Ovary (tissue), 9 donors: Measurements from ENCODE around the gene DSCAML1. TPM values are rescaled to one million over a fixed set of nuclear protein-coding genes. Genes with fewer than 3 reads are reported as not detected.

Experiments
- DNase-seq, 5 donors: peaks; one replicate each; pipeline ENCODE4 v3.0.0-alpha.2; 2019 to 2020
- H3K27ac ChIP-seq, 2 donors: fragments of 200-600 bp; one replicate each; pipeline versions ENCODE4 v1.5.1 to v1.8.0; 2019 to 2022
- H3K27me3 ChIP-seq: fragments of 200-600 bp; one replicate; pipeline ENCODE4 v1.8.0; 2022
- H3K36me3 ChIP-seq: fragments of 200-600 bp; sonication (generic); one replicate; pipeline ENCODE4 v1.5.1; 2019
- H3K4me1 ChIP-seq: one replicate; pipeline ENCODE4 v1.8.1; 2013; ENCODE audit warnings: mild to moderate bottlenecking, moderate library complexity; ENCODE audit not compliant: insufficient read depth
- H3K4me3 ChIP-seq: fragments of 200-600 bp; sonication (generic); one replicate; pipeline ENCODE4 v1.5.1; 2017
- H3K9me3 ChIP-seq, 2 donors: fragments of 200-600 bp in 1 of 2; sonication (generic) in 1 of 2; one replicate each; pipeline versions ENCODE4 v1.5.1 to v1.8.1; 2013 to 2019; ENCODE audit warnings: mild to moderate bottlenecking in 1 of 2, moderate library complexity in 1 of 2
- EP300 ChIP-seq: sonication (generic); formaldehyde crosslinking; IDR thresholded peaks from one replicate; pipeline ENCODE4 v1.6.1; 2017; ENCODE audit warnings: antibody characterized with exemption
- POLR2A ChIP-seq: fragments of 450-650 bp; IDR thresholded peaks from one replicate; pipeline ENCODE4 v1.6.1; 2017; ENCODE audit warnings: antibody characterized with exemption, mild to moderate bottlenecking, moderate library complexity
- WGBS, 3 donors: extraction: QIAGEN DNeasy Blood & Tissue Kit in 1 of 3; methylation state at CpG; one replicate each; pipeline versions ENCODE4 v1.1.5 to v1.1.7; 2013 to 2017; 5-methylcytosine and 5-hydroxymethylcytosine counted together
- intact Hi-C, 4 donors: fragments of 100-400 bp; cut with DNase I; formaldehyde crosslinking; loops; one replicate each; pipeline versions ENCODE4 v1.11.0 to v1.15.1; 2022 to 2023
- polyA plus RNA-seq, 2 donors: library from polyadenylated mRNA; stranded (reverse); fragments of 200-250 nt in 1 of 2; fragments of 350-450 nt in 1 of 2; fragmentation: Illumina TruSeq in 1 of 2; extraction: RNeasy Lipid Tissue Mini Kit (QIAGEN cat#74804) in 1 of 2; gene quantifications; one replicate each; pipeline ENCODE4 v1.2.3, GENCODE V29; 2013 to 2014
- total RNA-seq, 7 donors: library from RNA; depleted of rRNA in 2 of 7; stranded (reverse); fragments of >200 nt in 2 of 7; fragmentation: NEBNext Ultra II Directional in 3 of 7; extraction: Animal tissue kit (Norgen Biotek cat#: 25700) in 3 of 7; gene quantifications; one replicate each; pipeline versions ENCODE4 v1.1.0 to v1.2.4, GENCODE V29; 2016 to 2023
- TF ChIP-seq, protein P1 (sequence below), 3 donors: fragments of 450-650 bp in 2 of 3; fragments of 200-600 bp in 1 of 3; IDR thresholded peaks; one replicate each; pipeline versions ENCODE4 v1.5.1 to v1.8.0; 2016 to 2022; ENCODE audit warnings: antibody characterized with exemption in 3 of 3, mild to moderate bottlenecking in 1 of 3
- donor health status: DM: no; HTN: no; CAD: no; lungs with moderate emphysema.
- donor health status: DM: no; HTN: no; CAD: no.
- donor health status: Bipolar disorder and iron deficiency.
- donor health status: DM: yes; HTN: yes; CAD: no.
- donor health status: DM: no; HTN: no; CAD: no.
- donor health status: DM: yes; HTN: yes; CAD: no.

DSCAML1 gene
- total and polyA plus RNA-seq, 9 donors = 0.77 to 16.5 (median 10.6) TPM

DNA sequence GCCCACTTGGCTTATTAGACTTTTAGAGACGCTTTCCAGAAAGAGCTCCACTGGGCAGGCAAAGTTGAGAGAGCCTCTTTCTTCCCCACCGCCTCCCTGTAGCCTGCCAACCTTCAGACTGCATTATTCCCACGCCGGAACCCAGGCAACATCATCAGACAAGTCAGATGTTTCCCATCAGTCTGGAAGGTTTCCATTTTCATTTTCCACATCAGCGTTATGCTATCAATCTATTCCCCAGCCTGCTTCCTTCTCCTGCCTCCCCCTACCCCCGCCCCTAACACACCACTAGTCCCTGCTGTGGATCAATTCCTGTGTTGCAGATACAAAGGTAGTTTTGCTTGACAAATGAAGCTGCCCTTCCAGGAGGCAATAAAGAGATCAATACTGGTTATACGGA is 184.8 kb downstream of the DSCAML1 start:
- H3K36me3 ChIP-seq = no peaks in the 10 kb centered on the region
- H3K4me1 ChIP-seq = no peaks in the 10 kb centered on the region
- WGBS, 3 donors = 67 to 80% (median 75%) methylated on average over 7 of the region's 7 CpGs
- intact Hi-C loops = no loop called here
- no peaks in the 10 kb centered on the region for H3K27me3 ChIP-seq
- no peak overlapping the region for H3K27ac ChIP-seq
- H3K4me3 ChIP-seq = no peak overlapping the region
- no peak for DNase-seq
- TF ChIP-seq POLR2A (no peak), EP300 (no peak)
- TF ChIP-seq, protein P1, sequence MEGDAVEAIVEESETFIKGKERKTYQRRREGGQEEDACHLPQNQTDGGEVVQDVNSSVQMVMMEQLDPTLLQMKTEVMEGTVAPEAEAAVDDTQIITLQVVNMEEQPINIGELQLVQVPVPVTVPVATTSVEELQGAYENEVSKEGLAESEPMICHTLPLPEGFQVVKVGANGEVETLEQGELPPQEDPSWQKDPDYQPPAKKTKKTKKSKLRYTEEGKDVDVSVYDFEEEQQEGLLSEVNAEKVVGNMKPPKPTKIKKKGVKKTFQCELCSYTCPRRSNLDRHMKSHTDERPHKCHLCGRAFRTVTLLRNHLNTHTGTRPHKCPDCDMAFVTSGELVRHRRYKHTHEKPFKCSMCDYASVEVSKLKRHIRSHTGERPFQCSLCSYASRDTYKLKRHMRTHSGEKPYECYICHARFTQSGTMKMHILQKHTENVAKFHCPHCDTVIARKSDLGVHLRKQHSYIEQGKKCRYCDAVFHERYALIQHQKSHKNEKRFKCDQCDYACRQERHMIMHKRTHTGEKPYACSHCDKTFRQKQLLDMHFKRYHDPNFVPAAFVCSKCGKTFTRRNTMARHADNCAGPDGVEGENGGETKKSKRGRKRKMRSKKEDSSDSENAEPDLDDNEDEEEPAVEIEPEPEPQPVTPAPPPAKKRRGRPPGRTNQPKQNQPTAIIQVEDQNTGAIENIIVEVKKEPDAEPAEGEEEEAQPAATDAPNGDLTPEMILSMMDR (IDR thresholded peaks at IDR 0.05) = no peak
- no peaks in the 10 kb centered on the region for H3K9me3 ChIP-seq

DNA sequence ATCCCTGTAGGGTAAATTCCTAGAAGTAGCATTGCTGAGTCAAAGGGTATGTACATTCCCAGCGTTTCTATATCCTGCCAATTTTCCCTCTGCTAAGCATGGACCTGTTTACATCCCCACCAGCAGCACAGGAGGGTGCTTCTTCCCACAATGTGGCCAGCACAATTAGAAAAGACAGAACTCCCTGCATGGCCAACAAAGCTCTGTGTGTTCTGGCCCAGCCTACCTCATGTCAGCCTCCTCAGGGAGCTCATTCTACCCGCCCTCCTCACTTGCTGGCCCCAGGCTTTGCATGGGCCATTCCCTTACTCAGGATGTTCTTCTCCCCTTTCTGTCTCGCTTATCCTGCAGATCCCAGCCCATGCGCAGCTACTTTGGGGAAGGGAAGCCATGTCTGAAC is 186.1 kb downstream of the DSCAML1 start:
- intact Hi-C loops = no loop called here
- Histone ChIP-seq H3K4me1 (no peaks in the 10 kb centered on the region), H3K36me3 (no peaks in the 10 kb centered on the region), H3K9me3 (no peaks in the 10 kb centered on the region), H3K4me3 (no peak overlapping the region), H3K27me3 (no peaks in the 10 kb centered on the region), H3K27ac (no peak overlapping the region)
- TF ChIP-seq, protein P1 (IDR thresholded peaks at IDR 0.05) = no peak
- no peak for TF ChIP-seq POLR2A
- TF ChIP-seq EP300 = no peak
- 81 to 88% (median 85%) methylated on average over 4 of the region's 4 CpGs for WGBS, 3 donors
- DNase-seq = no peak

DNA sequence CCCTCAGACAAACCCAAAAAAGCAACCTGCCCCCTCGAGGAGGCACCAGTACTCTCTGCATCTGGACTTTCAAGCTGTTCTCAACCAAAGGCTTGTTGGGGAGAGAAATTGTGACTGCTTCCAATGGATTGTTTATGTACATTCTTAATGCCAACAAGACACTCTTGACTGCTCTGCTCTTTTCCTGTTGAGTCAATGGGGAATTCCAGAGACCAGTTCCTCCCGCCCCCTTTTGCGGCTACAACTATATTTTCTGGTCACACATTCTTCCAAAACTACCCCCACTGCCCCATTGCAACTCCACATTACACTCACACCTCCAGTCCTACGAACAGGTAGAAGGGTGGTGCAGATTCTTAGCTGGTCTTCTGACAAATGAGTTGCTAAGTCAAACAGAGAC is 187.0 kb downstream of the DSCAML1 start:
- intact Hi-C loops = no loop called here
- no peak for DNase-seq
- Histone ChIP-seq H3K9me3 (no peaks in the 10 kb centered on the region), H3K4me3 (no peak overlapping the region), H3K4me1 (no peaks in the 10 kb centered on the region), H3K27ac (no peak overlapping the region), H3K36me3 (no peaks in the 10 kb centered on the region), H3K27me3 (no peaks in the 10 kb centered on the region)
- no peak for TF ChIP-seq POLR2A
- TF ChIP-seq, protein P1 (IDR thresholded peaks at IDR 0.05) = no peak
- TF ChIP-seq EP300 = no peak
- 77 to 85% (median 80%) methylated on average over 4 of the region's 4 CpGs for WGBS, 3 donors

DNA sequence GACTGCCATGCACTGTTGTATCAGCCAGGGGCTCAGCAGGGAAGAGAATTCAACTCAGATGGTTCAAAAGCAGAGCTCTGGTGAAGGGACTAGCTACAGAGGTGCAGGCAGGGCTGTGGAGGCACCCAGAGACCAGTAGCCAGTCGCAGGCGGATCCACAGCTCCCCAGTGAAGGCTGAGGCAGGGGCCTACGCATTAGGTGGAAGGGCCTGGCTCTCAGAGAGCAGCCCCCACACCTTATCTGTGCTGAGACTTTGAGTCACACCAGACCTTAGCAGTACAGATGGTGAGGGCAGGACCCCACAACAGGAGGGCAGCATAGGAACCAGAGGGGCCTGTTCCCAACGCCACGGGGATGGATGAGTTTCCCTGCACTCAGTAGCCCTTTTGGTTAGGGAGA is 189.6 kb downstream of the DSCAML1 start:
- Histone ChIP-seq H3K4me3 (no peak overlapping the region), H3K4me1 (no peaks in the 10 kb centered on the region), H3K9me3 (no peaks in the 10 kb centered on the region), H3K36me3 (no peaks in the 10 kb centered on the region), H3K27me3 (no peaks in the 10 kb centered on the region), H3K27ac (no peak overlapping the region)
- DNase-seq = no peak
- intact Hi-C loops = no loop called here
- 55 to 65% (median 56%) methylated on average over 5 of the region's 5 CpGs for WGBS, 3 donors
- TF ChIP-seq EP300 (no peak), POLR2A (no peak)
- TF ChIP-seq, protein P1 (IDR thresholded peaks at IDR 0.05) = no peak

DNA sequence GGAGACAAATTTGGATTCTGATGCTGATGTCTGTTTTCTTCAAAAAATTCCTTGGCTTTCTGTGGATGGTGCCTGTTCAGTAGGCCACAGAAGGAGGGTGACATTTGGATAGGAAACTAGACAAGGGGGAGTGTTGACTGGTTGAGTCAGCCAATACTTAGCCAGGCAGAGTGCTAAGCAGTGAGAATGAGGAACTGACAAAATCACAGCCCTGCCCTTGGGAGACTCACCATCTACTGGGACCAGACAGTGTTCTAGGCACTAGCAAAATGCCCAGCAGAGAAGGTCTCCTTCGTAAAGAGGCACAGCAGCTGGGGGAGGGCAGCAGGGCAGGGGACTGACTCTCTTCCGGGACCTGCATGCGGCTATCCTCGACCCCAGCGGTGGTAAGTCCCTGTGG is 190.2 kb downstream of the DSCAML1 start:
- H3K27ac ChIP-seq = no peak overlapping the region
- no peaks in the 10 kb centered on the region for H3K27me3 ChIP-seq
- H3K4me3 ChIP-seq = no peak overlapping the region
- TF ChIP-seq POLR2A = no peak
- no peak for TF ChIP-seq EP300
- TF ChIP-seq, protein P1 (IDR thresholded peaks at IDR 0.05) = no peak
- intact Hi-C loops = no loop called here
- 86 to 92% (median 88%) methylated on average over 5 of the region's 5 CpGs for WGBS, 3 donors
- no peak for DNase-seq
- H3K4me1 ChIP-seq = no peaks in the 10 kb centered on the region
- H3K36me3 ChIP-seq = no peaks in the 10 kb centered on the region
- no peaks in the 10 kb centered on the region for H3K9me3 ChIP-seq
